Mucosa of stomach (tissue), 1 donor: ENCODE data around the gene GASK1B.
A peak's percentile ranks its signal among the peaks of the same experiment; 100 is the strongest.

Experiments used
- H3K27me3 ChIP-seq: one replicate; pipeline ENCODE4 v1.7.0; 2013; ENCODE audit warnings: mild to moderate bottlenecking, low read length; ENCODE audit not compliant: control insufficient read depth, insufficient read depth
- H3K36me3 ChIP-seq: one replicate; pipeline ENCODE4 v1.7.0; 2013; ENCODE audit warnings: low read length; ENCODE audit not compliant: control insufficient read depth, insufficient read depth
- H3K4me1 ChIP-seq: one replicate; pipeline ENCODE4 v1.7.0; 2013; ENCODE audit warnings: mild to moderate bottlenecking, low read length; ENCODE audit not compliant: control insufficient read depth, insufficient read depth
- H3K4me3 ChIP-seq: one replicate; pipeline ENCODE4 v1.7.0; 2013; ENCODE audit warnings: low read length
- H3K9ac ChIP-seq: one replicate; pipeline ENCODE4 v1.7.0; 2013; ENCODE audit warnings: mild to moderate bottlenecking, low read length, moderate library complexity
- H3K9me3 ChIP-seq: one replicate; pipeline ENCODE4 v1.7.0; 2013; ENCODE audit warnings: mild to moderate bottlenecking, low read length, moderate library complexity; ENCODE audit not compliant: control insufficient read depth
- donor health status: Pancreatic carcinoma.

GASK1B gene

GRCh38 chr4:158172261-158173258 lies at the start of gene GASK1B:
TSS of gene GASK1B (minus strand) at chr4:158173025. CDS start at chr4:158171375, 1,650 bp downstream.
- Histone ChIP-seq H3K4me1 (peaks cover 15% of the 10 kb centered on the region), H3K36me3 (no peaks in the 10 kb centered on the region), H3K9me3 (no peaks in the 10 kb centered on the region), H3K27me3 (no peaks in the 10 kb centered on the region), H3K4me3 (peak within 1 kb of the TSS; percentile 42), H3K9ac (peak within 1 kb of the TSS; percentile 54)

GRCh38 chr4:158219623-158220022 lies 46.8 kb upstream of the GASK1B start:
- no peak overlapping the region for H3K9ac ChIP-seq
- no peaks in the 10 kb centered on the region for H3K9me3 ChIP-seq
- no peak overlapping the region for H3K4me3 ChIP-seq
- H3K27me3 ChIP-seq, result no peaks in the 10 kb centered on the region
- H3K4me1 ChIP-seq, result no peaks in the 10 kb centered on the region
- H3K36me3 ChIP-seq, result no peaks in the 10 kb centered on the region

- Histone ChIP-seq H3K4me1 (no peaks in the 10 kb centered on the region), H3K9ac (no peak overlapping the region), H3K4me3 (no peak overlapping the region), H3K27me3 (no peaks in the 10 kb centered on the region), H3K36me3 (no peaks in the 10 kb centered on the region), H3K9me3 (no peaks in the 10 kb centered on the region)
Observed at GRCh38 chr4:158217763-158218162, 44.9 kb upstream of the GASK1B start.

- H3K36me3 ChIP-seq, result no peaks in the 10 kb centered on the region
- no peak overlapping the region for H3K4me3 ChIP-seq
- H3K9me3 ChIP-seq, result no peaks in the 10 kb centered on the region
- no peak overlapping the region for H3K9ac ChIP-seq
- no peaks in the 10 kb centered on the region for H3K27me3 ChIP-seq
- H3K4me1 ChIP-seq, result no peaks in the 10 kb centered on the region
Observed at GRCh38 chr4:158214856-158215255, 42.0 kb upstream of the GASK1B start.

- H3K4me1 ChIP-seq, result no peaks in the 10 kb centered on the region
- no peaks in the 10 kb centered on the region for H3K9me3 ChIP-seq
- H3K27me3 ChIP-seq, result no peaks in the 10 kb centered on the region
- H3K4me3 ChIP-seq, result no peak overlapping the region
- no peak overlapping the region for H3K9ac ChIP-seq
- H3K36me3 ChIP-seq, result no peaks in the 10 kb centered on the region
Observed at GRCh38 chr4:158213466-158213865, 40.6 kb upstream of the GASK1B start.

- Histone ChIP-seq H3K4me1 (no peaks in the 10 kb centered on the region), H3K27me3 (no peaks in the 10 kb centered on the region), H3K36me3 (no peaks in the 10 kb centered on the region), H3K9ac (peak overlapping the region; percentile 52), H3K9me3 (no peaks in the 10 kb centered on the region), H3K4me3 (no peak overlapping the region)
Observed at GRCh38 chr4:158211222-158211621, 38.4 kb upstream of the GASK1B start.

- Histone ChIP-seq H3K9me3 (no peaks in the 10 kb centered on the region), H3K27me3 (no peaks in the 10 kb centered on the region)
Observed at GRCh38 chr4:158209825-158210807, 37.3 kb upstream of the GASK1B start, which contains the start of gene TMEM144. TSS of gene TMEM144 (plus strand) at chr4:158210486. CDS start at chr4:158212668, 2,182 bp downstream.

GRCh38 chr4:158208963-158209640 lies 36.3 kb upstream of the GASK1B start:
- no peak overlapping the region for H3K9ac ChIP-seq
- H3K9me3 ChIP-seq, result no peaks in the 10 kb centered on the region
- H3K4me1 ChIP-seq, result no peaks in the 10 kb centered on the region
- no peaks in the 10 kb centered on the region for H3K27me3 ChIP-seq
- no peak overlapping the region for H3K4me3 ChIP-seq
- H3K36me3 ChIP-seq, result no peaks in the 10 kb centered on the region

More at GRCh38 chr4:158209825-158210807, 37.3 kb upstream of the GASK1B start, which contains the start of gene TMEM144:
- Histone ChIP-seq H3K9ac (peak within 1 kb of the TSS; percentile 52), H3K4me3 (peak within 1 kb of the TSS; percentile 11), H3K4me1 (no peaks in the 10 kb centered on the region), H3K36me3 (no peaks in the 10 kb centered on the region)

GRCh38 chr4:158203929-158204328 lies 31.1 kb upstream of the GASK1B start:
- H3K4me3 ChIP-seq, result no peak overlapping the region
- no peaks in the 10 kb centered on the region for H3K36me3 ChIP-seq
- H3K4me1 ChIP-seq, result no peaks in the 10 kb centered on the region
- no peaks in the 10 kb centered on the region for H3K9me3 ChIP-seq
- H3K27me3 ChIP-seq, result no peaks in the 10 kb centered on the region
- no peak overlapping the region for H3K9ac ChIP-seq

- no peak overlapping the region for H3K4me3 ChIP-seq
- no peaks in the 10 kb centered on the region for H3K27me3 ChIP-seq
- H3K9me3 ChIP-seq, result no peaks in the 10 kb centered on the region
- no peaks in the 10 kb centered on the region for H3K36me3 ChIP-seq
- no peaks in the 10 kb centered on the region for H3K4me1 ChIP-seq
- H3K9ac ChIP-seq, result no peak overlapping the region
Observed at GRCh38 chr4:158203436-158203835, 30.6 kb upstream of the GASK1B start.

GRCh38 chr4:158202481-158202880 lies 29.7 kb upstream of the GASK1B start:
- no peaks in the 10 kb centered on the region for H3K9me3 ChIP-seq
- H3K4me3 ChIP-seq, result no peak overlapping the region
- no peaks in the 10 kb centered on the region for H3K27me3 ChIP-seq
- H3K9ac ChIP-seq, result no peak overlapping the region
- H3K36me3 ChIP-seq, result no peaks in the 10 kb centered on the region
- H3K4me1 ChIP-seq, result no peaks in the 10 kb centered on the region
